Testis (tissue), 3 donors: ENCODE data around the gene NSMF. TPM values are rescaled to one million over a fixed set of nuclear protein-coding genes. Genes with fewer than 3 reads are reported as not detected.

ENCODE experiments used
- DNase-seq: peaks from one replicate; pipeline ENCODE4 v3.0.0-alpha.2; 2019
- H3K27ac ChIP-seq, 2 donors: fragments of 200-600 bp; sonication (generic); one replicate each; pipeline ENCODE4 v1.5.1; 2019
- H3K27me3 ChIP-seq: fragments of 200-600 bp; sonication (generic); one replicate; pipeline ENCODE4 v1.5.1; 2019
- H3K36me3 ChIP-seq: fragments of 200-600 bp; sonication (generic); one replicate; pipeline ENCODE4 v1.5.1; 2017; ENCODE audit warnings: low read depth; ENCODE audit errors: missing control alignments
- H3K4me1 ChIP-seq: fragments of 200-600 bp; sonication (generic); one replicate; pipeline ENCODE4 v1.5.1; 2019
- H3K4me3 ChIP-seq, 2 donors: fragments of 200-600 bp; sonication (generic); one replicate each; pipeline ENCODE4 v1.5.1; 2017 to 2019
- H3K9me3 ChIP-seq: fragments of 200-600 bp; sonication (generic); one replicate; pipeline ENCODE4 v1.5.1; 2017
- POLR2A ChIP-seq: fragments of 450-650 bp; IDR thresholded peaks from one replicate; pipeline ENCODE4 v1.6.1; 2017; ENCODE audit warnings: antibody characterized with exemption, mild to moderate bottlenecking, moderate library complexity
- WGBS, 2 donors: methylation state at CpG; one replicate each; pipeline ENCODE4 v1.1.5; 2018; 5-methylcytosine and 5-hydroxymethylcytosine counted together
- intact Hi-C: fragments of 100-400 bp; cut with DNase I; formaldehyde crosslinking; loops from one replicate; pipeline ENCODE4 v1.15.1; 2023; ENCODE audit warnings: low total_unique reads
- polyA plus RNA-seq: library from polyadenylated mRNA; stranded (reverse); fragments of 350-450 nt; fragmentation: Illumina TruSeq; extraction: RNeasy Lipid Tissue Mini Kit (QIAGEN cat#74804); gene quantifications from one replicate; pipeline ENCODE4 v1.2.3, GENCODE V29; 2014; ENCODE audit warnings: low read depth, low replicate concordance; ENCODE audit not compliant: insufficient read depth
- total RNA-seq, 2 donors: library from RNA; depleted of rRNA; stranded (reverse); fragments of >200 nt; gene quantifications; one replicate each; pipeline ENCODE4 v1.2.3, GENCODE V29; 2016
- TF ChIP-seq, protein P1 (sequence below), 3 experiments: fragments of 450-650 bp in 2 of 3; fragments of 200-600 bp in 1 of 3; sonication (generic) in 1 of 3; IDR thresholded peaks; one replicate each; pipeline ENCODE4 v1.5.1; 2016 to 2019; ENCODE audit warnings: antibody characterized with exemption in 3 of 3, mild to moderate bottlenecking in 2 of 3, moderate library complexity in 1 of 3

NSMF gene
- total and polyA plus RNA-seq, 3 donors from 2014 or later, result 42.5 to 105 (median 81.7) TPM

DNA sequence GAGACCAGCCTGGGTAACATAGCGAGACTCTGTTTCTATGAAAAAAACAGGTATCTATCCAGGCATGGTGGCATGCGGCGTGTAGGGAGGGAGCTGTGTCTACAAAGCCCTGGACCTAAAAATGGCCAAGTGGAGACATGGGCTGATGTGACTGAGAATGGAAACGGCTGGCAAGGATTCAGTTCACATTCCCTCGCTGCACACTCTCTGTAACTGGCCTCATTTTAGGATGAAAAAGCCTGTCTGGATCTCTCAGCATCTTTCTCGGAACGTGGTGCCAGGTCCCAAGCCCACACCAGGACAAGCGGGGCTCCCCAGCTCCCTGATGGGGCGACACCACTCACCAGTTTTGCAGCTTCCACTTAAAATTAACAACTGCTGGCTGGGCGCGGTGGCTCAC, 49.6 kb downstream of the NSMF start:
- H3K27me3 ChIP-seq, result no peaks in the 10 kb centered on the region
- intact Hi-C loops, result loop anchor here (10.0 kb wide), 1 partner anchor 95 kb away; no protein-coding TSS in a partner anchor
- TF ChIP-seq, protein P1, sequence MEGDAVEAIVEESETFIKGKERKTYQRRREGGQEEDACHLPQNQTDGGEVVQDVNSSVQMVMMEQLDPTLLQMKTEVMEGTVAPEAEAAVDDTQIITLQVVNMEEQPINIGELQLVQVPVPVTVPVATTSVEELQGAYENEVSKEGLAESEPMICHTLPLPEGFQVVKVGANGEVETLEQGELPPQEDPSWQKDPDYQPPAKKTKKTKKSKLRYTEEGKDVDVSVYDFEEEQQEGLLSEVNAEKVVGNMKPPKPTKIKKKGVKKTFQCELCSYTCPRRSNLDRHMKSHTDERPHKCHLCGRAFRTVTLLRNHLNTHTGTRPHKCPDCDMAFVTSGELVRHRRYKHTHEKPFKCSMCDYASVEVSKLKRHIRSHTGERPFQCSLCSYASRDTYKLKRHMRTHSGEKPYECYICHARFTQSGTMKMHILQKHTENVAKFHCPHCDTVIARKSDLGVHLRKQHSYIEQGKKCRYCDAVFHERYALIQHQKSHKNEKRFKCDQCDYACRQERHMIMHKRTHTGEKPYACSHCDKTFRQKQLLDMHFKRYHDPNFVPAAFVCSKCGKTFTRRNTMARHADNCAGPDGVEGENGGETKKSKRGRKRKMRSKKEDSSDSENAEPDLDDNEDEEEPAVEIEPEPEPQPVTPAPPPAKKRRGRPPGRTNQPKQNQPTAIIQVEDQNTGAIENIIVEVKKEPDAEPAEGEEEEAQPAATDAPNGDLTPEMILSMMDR (IDR thresholded peaks at IDR 0.05), result no peak
- TF ChIP-seq POLR2A, result no peak
- no peak for DNase-seq
- H3K4me1 ChIP-seq, result peaks cover 38% of the 10 kb centered on the region
- no peaks in the 10 kb centered on the region for H3K9me3 ChIP-seq
- 67 to 79% methylated on average over 11 of the region's 11 CpGs for WGBS, 2 donors
- H3K36me3 ChIP-seq, result no peaks in the 10 kb centered on the region
- no peak overlapping the region for H3K4me3 ChIP-seq
- H3K27ac ChIP-seq, result peak overlapping the region; percentile 9 to 17

DNA sequence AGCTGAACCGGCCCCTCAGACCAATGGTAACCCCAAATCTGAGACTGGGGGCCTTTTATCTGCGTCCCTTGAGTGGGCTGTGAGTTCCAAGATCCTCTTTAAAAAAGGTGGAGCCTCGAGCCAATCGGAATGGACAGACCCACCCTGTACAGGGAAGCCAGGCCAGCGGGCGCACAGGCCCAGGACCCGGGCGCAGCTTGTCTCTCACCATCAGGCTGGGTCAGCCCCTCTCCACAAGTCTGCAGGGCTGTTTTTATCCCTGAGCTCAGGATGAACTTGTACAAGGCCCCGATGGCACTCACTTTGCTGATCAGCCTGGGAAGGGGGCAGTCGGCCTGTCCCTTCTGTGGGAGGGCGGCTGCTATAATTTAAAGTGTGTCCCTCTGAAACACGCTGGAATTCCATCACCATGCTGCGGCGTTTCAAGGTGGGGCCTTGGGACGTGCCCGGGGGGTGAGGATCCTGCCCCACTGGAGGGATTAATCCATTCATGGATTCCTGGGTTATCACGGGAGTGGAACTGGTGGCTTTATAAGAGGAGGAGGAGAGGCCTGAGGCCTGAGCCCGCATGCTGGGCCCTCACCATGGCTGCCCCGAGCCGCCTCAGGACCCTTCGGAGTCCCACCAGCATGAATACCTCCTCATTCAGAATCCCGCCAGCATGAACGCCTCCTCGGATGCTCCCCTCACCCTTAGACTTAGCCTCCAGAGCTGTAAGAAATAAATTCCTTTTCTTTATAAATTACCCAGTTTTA, 50.3 kb downstream of the NSMF start:
- intact Hi-C loops, result loop anchor here (10.0 kb wide), 1 partner anchor 94 kb away; no protein-coding TSS in a partner anchor
- Histone ChIP-seq H3K36me3 (no peaks in the 10 kb centered on the region), H3K27me3 (no peaks in the 10 kb centered on the region), H3K4me1 (peaks cover 38% of the 10 kb centered on the region), H3K4me3 (no peak overlapping the region), H3K9me3 (no peaks in the 10 kb centered on the region), H3K27ac (peak overlapping the region; percentile 9 to 84)
- 86 to 87% methylated on average over 16 to 24 of the region's 24 CpGs for WGBS, 2 donors
- DNase-seq, result no peak
- no peak for TF ChIP-seq POLR2A
- TF ChIP-seq, protein P1 (IDR thresholded peaks at IDR 0.05), result no peak

DNA sequence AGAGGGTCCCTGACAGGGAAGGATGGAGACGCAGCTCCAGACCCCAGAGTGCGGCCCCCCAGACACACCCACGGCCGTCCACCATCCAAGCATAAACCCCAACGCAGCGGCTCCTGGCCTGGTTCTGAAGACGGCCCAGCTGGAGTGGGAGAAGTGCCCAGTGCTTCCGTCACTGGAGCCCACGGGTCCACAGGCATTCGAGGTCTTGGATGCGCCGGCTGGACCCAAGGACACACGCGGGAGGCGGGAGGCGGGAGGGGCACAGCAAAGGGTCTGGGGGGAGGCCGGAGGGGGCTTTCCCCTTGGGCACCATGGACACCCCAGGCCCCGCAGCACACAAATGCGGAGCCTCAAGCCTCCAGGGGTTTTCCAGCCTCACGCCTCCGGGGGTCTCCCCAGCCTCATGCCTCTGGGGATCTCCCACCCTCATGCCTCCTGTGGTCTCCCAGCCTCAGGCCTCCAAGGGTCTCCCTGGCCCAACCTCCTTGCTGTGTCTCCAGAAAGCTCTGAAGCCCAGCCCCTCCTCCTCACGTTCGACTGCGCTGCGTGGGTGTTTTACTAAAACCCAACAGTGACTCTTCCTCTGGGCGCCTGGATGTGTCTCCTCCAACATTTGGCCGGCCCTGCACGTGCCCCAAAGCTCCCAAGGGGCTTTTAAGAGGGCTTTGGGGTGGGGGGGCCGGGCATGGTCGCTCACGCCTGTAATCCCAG, 51.4 kb downstream of the NSMF start:
- H3K4me1 ChIP-seq, result peaks cover 38% of the 10 kb centered on the region
- H3K36me3 ChIP-seq, result no peaks in the 10 kb centered on the region
- 3 to 15% methylated on average over 6 to 30 of the region's 31 CpGs for WGBS, 2 donors
- no peaks in the 10 kb centered on the region for H3K27me3 ChIP-seq
- TF ChIP-seq, protein P1 (IDR thresholded peaks at IDR 0.05), result no peak
- no peak for TF ChIP-seq POLR2A
- H3K27ac ChIP-seq, result peak overlapping the region; percentile 84
- intact Hi-C loops, result loop anchor here (10.0 kb wide), 1 partner anchor 93 kb away; no protein-coding TSS in a partner anchor
- no peaks in the 10 kb centered on the region for H3K9me3 ChIP-seq
- H3K4me3 ChIP-seq, result peak overlapping the region; percentile 34 to 45
- peak; percentile 81 for DNase-seq

DNA sequence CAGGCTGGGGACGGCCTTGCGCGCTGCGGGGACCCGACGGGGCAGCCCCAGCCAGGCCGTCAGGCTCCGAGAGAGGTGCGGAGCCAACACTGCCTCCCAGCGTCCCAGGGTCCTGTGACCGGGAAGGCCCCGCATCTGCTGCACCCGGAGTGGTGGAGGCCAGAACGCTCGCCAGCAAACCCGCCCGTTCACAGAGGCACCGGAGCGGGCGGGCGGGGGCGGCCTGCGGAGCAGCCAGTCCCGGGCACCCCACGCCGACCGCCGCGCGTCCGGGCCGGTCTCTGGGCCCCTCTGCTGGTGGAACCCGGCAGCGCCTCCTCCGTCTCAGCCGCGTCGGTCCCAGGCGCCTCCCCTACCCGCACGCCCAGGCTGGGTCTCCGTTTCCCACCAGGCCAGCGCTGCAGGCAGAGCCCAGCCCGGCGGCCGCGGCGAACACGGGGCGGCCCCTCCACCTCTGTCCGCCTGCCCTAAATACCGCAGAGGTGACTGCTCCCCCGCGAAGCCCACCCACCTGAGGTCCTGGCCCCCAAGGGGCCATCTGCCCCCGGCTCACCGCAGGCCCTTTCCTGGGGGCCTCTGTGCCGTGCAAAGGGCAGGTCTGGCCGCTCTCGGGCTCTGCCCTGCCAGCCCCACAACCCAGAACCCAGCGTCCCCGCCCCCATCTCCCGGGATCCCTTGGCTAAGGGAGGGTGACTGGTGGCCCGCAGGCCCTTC, 52.1 kb downstream of the NSMF start:
- WGBS, 2 donors, result 0 to 2% methylated on average over 3 to 41 of the region's 63 CpGs
- intact Hi-C loops, result loop anchor here (10.0 kb wide), 1 partner anchor 92 kb away; no protein-coding TSS in a partner anchor
- Histone ChIP-seq H3K9me3 (no peaks in the 10 kb centered on the region), H3K36me3 (no peaks in the 10 kb centered on the region), H3K4me3 (peak overlapping the region; percentile 34 to 45), H3K4me1 (peaks cover 35% of the 10 kb centered on the region), H3K27me3 (no peaks in the 10 kb centered on the region), H3K27ac (peak overlapping the region; percentile 84)
- peak; percentile 68 for DNase-seq
- TF ChIP-seq, protein P1 (IDR thresholded peaks at IDR 0.05), result peak; percentile 72 to 83 (median 77)
- TF ChIP-seq POLR2A, result no peak
